ENCODE data around the gene SKAP1. TPM values are rescaled to one million over a fixed set of nuclear protein-coding genes. Genes with fewer than 3 reads are reported as not detected.
"Not testable (repeated sequence)": the region's sequence is repeated elsewhere in the genome, so short reads cannot be mapped to it uniquely, and the experiment has no call there.

Gene SKAP1
- total and polyA plus RNA-seq, 4 donors = 4.4 to 36.1 (median 24.7) TPM

- H3K27me3 ChIP-seq (ENCODE audit: control insufficient read depth, insufficient read depth, low read length) = no peaks in the 10 kb centered on the region
- DNase-seq (ENCODE audit: low read depth in 4 of 6, low spot score in 6 of 6) = peak in 1 of 6 donors; percentile 65
- H3K9me3 ChIP-seq (ENCODE audit: control insufficient read depth, insufficient read depth, low read length) = no peaks in the 10 kb centered on the region
- H3K27ac ChIP-seq (ENCODE audit: low read depth, low read length) = no peak overlapping the region
- H3K4me1 ChIP-seq (ENCODE audit: control insufficient read depth, insufficient read depth, low read length) = peaks cover 8% of the 10 kb centered on the region
- H3K4me3 ChIP-seq (ENCODE audit: low read depth, low read length) = no peak overlapping the region
- no CpG with 5 or more reads among the region's 3 CpGs for WGBS (ENCODE audit: insufficient coverage)
- H3K36me3 ChIP-seq (ENCODE audit: control insufficient read depth, insufficient read depth, low read length) = no peaks in the 10 kb centered on the region
Observed at GRCh38 chr17:48439110-48439850, 9.3 kb upstream of the SKAP1 start.

- no peaks in the 10 kb centered on the region for H3K27me3 ChIP-seq (ENCODE audit: control insufficient read depth, insufficient read depth, low read length)
- DNase-seq (ENCODE audit: low read depth in 4 of 6, low spot score in 6 of 6) = no peak
- WGBS (ENCODE audit: insufficient coverage) = 54% methylated on average over 2 of the region's 3 CpGs
- H3K4me3 ChIP-seq (ENCODE audit: low read depth, low read length) = no peak overlapping the region
- H3K4me1 ChIP-seq (ENCODE audit: control insufficient read depth, insufficient read depth, low read length) = peaks cover 13% of the 10 kb centered on the region
- no peaks in the 10 kb centered on the region for H3K9me3 ChIP-seq (ENCODE audit: control insufficient read depth, insufficient read depth, low read length)
- no peaks in the 10 kb centered on the region for H3K36me3 ChIP-seq (ENCODE audit: control insufficient read depth, insufficient read depth, low read length)
- no peak overlapping the region for H3K27ac ChIP-seq (ENCODE audit: low read depth, low read length)
Observed at GRCh38 chr17:48438516-48439061, 8.6 kb upstream of the SKAP1 start.

- Histone ChIP-seq H3K9me3 (ENCODE audit: control insufficient read depth, insufficient read depth, low read length) (no peaks in the 10 kb centered on the region), H3K27ac (ENCODE audit: low read depth, low read length) (no peak overlapping the region)
Observed at GRCh38 chr17:48433896-48434295, 3.9 kb upstream of the SKAP1 start.

GRCh38 chr17:48432820-48433775, 3.1 kb upstream of the SKAP1 start:
- DNase-seq (ENCODE audit: low read depth in 4 of 6, low spot score in 6 of 6) = peak in 4 of 6 donors; percentile 33 to 92 (median 68)
- WGBS (ENCODE audit: insufficient coverage) = 52% methylated on average over 9 of the region's 11 CpGs
- Histone ChIP-seq H3K4me1 (ENCODE audit: control insufficient read depth, insufficient read depth, low read length) (peaks cover 20% of the 10 kb centered on the region), H3K27ac (ENCODE audit: low read depth, low read length) (no peak overlapping the region), H3K27me3 (ENCODE audit: control insufficient read depth, insufficient read depth, low read length) (peaks cover 14% of the 10 kb centered on the region), H3K4me3 (ENCODE audit: low read depth, low read length) (no peak overlapping the region), H3K36me3 (ENCODE audit: control insufficient read depth, insufficient read depth, low read length) (no peaks in the 10 kb centered on the region), H3K9me3 (ENCODE audit: control insufficient read depth, insufficient read depth, low read length) (no peaks in the 10 kb centered on the region)

More at GRCh38 chr17:48433896-48434295, 3.9 kb upstream of the SKAP1 start:
- WGBS (ENCODE audit: insufficient coverage) = 64% methylated on average over 4 of the region's 6 CpGs
- DNase-seq (ENCODE audit: low read depth in 4 of 6, low spot score in 6 of 6) = peak in 1 of 6 donors; percentile 76
- Histone ChIP-seq H3K36me3 (ENCODE audit: control insufficient read depth, insufficient read depth, low read length) (no peaks in the 10 kb centered on the region), H3K4me3 (ENCODE audit: low read depth, low read length) (no peak overlapping the region), H3K27me3 (ENCODE audit: control insufficient read depth, insufficient read depth, low read length) (peaks cover 14% of the 10 kb centered on the region), H3K4me1 (ENCODE audit: control insufficient read depth, insufficient read depth, low read length) (peaks cover 20% of the 10 kb centered on the region)

- Histone ChIP-seq H3K9me3 (ENCODE audit: control insufficient read depth, insufficient read depth, low read length) (no peaks in the 10 kb centered on the region), H3K27me3 (ENCODE audit: control insufficient read depth, insufficient read depth, low read length) (peaks cover 14% of the 10 kb centered on the region), H3K27ac (ENCODE audit: low read depth, low read length) (no peak overlapping the region), H3K36me3 (ENCODE audit: control insufficient read depth, insufficient read depth, low read length) (no peaks in the 10 kb centered on the region), H3K4me3 (ENCODE audit: low read depth, low read length) (no peak overlapping the region), H3K4me1 (ENCODE audit: control insufficient read depth, insufficient read depth, low read length) (peaks cover 20% of the 10 kb centered on the region)
- WGBS (ENCODE audit: insufficient coverage) = 65% methylated on average over 8 of the region's 8 CpGs
- no peak for DNase-seq (ENCODE audit: low read depth in 4 of 6, low spot score in 6 of 6)
Observed at GRCh38 chr17:48429156-48429555, 858 bp downstream of the SKAP1 start.

- no peak overlapping the region for H3K4me3 ChIP-seq (ENCODE audit: low read depth, low read length)
- H3K27me3 ChIP-seq (ENCODE audit: control insufficient read depth, insufficient read depth, low read length) = peaks cover 14% of the 10 kb centered on the region
- DNase-seq (ENCODE audit: low read depth in 4 of 6, low spot score in 6 of 6) = no peak
- no peaks in the 10 kb centered on the region for H3K36me3 ChIP-seq (ENCODE audit: control insufficient read depth, insufficient read depth, low read length)
- H3K9me3 ChIP-seq (ENCODE audit: control insufficient read depth, insufficient read depth, low read length) = no peaks in the 10 kb centered on the region
- no peak overlapping the region for H3K27ac ChIP-seq (ENCODE audit: low read depth, low read length)
- peaks cover 10% of the 10 kb centered on the region for H3K4me1 ChIP-seq (ENCODE audit: control insufficient read depth, insufficient read depth, low read length)
Observed at GRCh38 chr17:48427598-48427997, 2.4 kb downstream of the SKAP1 start.

- H3K27ac ChIP-seq (ENCODE audit: low read depth, low read length) = no peak overlapping the region
- no peak overlapping the region for H3K4me3 ChIP-seq (ENCODE audit: low read depth, low read length)
- H3K27me3 ChIP-seq (ENCODE audit: control insufficient read depth, insufficient read depth, low read length) = peaks cover 14% of the 10 kb centered on the region
- no peaks in the 10 kb centered on the region for H3K9me3 ChIP-seq (ENCODE audit: control insufficient read depth, insufficient read depth, low read length)
- WGBS (ENCODE audit: insufficient coverage) = 100% methylated on average over 1 of the region's 4 CpGs
- H3K36me3 ChIP-seq (ENCODE audit: control insufficient read depth, insufficient read depth, low read length) = no peaks in the 10 kb centered on the region
- peaks cover 10% of the 10 kb centered on the region for H3K4me1 ChIP-seq (ENCODE audit: control insufficient read depth, insufficient read depth, low read length)
- peak in 1 of 6 donors; percentile 51 for DNase-seq (ENCODE audit: low read depth in 4 of 6, low spot score in 6 of 6)
Observed at GRCh38 chr17:48426761-48427500, 3.1 kb downstream of the SKAP1 start.

- no peak for DNase-seq (ENCODE audit: low read depth in 4 of 6, low spot score in 6 of 6)
- Histone ChIP-seq H3K27ac (ENCODE audit: low read depth, low read length) (no peak overlapping the region), H3K36me3 (ENCODE audit: control insufficient read depth, insufficient read depth, low read length) (no peaks in the 10 kb centered on the region), H3K4me3 (ENCODE audit: low read depth, low read length) (no peak overlapping the region), H3K4me1 (ENCODE audit: control insufficient read depth, insufficient read depth, low read length) (peaks cover 10% of the 10 kb centered on the region), H3K9me3 (ENCODE audit: control insufficient read depth, insufficient read depth, low read length) (no peaks in the 10 kb centered on the region), H3K27me3 (ENCODE audit: control insufficient read depth, insufficient read depth, low read length) (peaks cover 12% of the 10 kb centered on the region)
- no CpG with 5 or more reads among the region's 3 CpGs for WGBS (ENCODE audit: insufficient coverage)
Observed at GRCh38 chr17:48426019-48426665, 3.9 kb downstream of the SKAP1 start.

GRCh38 chr17:48422060-48422459, 8.0 kb downstream of the SKAP1 start:
- not testable (repeated sequence) for H3K4me1 ChIP-seq (ENCODE audit: control insufficient read depth, insufficient read depth, low read length); H3K27me3 ChIP-seq (ENCODE audit: control insufficient read depth, insufficient read depth, low read length); H3K27ac ChIP-seq (ENCODE audit: low read depth, low read length); H3K36me3 ChIP-seq (ENCODE audit: control insufficient read depth, insufficient read depth, low read length); DNase-seq (ENCODE audit: low read depth in 4 of 6, low spot score in 6 of 6); H3K4me3 ChIP-seq (ENCODE audit: low read depth, low read length); H3K9me3 ChIP-seq (ENCODE audit: control insufficient read depth, insufficient read depth, low read length)
- no CpG with 5 or more reads among the region's 3 CpGs for WGBS (ENCODE audit: insufficient coverage)
